Fibroblast of skin of left quadriceps (primary cell): Measurements from ENCODE around the gene TMEM8B.
"Not testable (repeated sequence)": the region's sequence is repeated elsewhere in the genome, so short reads cannot be mapped to it uniquely, and the experiment has no call there.

Experiments
- DNase-seq, 2 experiments: peaks; one replicate each; pipeline ENCODE4 v3.0.0-alpha.2; 2013; ENCODE audit warnings: low read depth in 2 of 2

Gene TMEM8B

GRCh38 chr9:35907711-35908503, 78.9 kb downstream of the TMEM8B start:
- DNase-seq, result peak; percentile 91 to 92

DNA sequence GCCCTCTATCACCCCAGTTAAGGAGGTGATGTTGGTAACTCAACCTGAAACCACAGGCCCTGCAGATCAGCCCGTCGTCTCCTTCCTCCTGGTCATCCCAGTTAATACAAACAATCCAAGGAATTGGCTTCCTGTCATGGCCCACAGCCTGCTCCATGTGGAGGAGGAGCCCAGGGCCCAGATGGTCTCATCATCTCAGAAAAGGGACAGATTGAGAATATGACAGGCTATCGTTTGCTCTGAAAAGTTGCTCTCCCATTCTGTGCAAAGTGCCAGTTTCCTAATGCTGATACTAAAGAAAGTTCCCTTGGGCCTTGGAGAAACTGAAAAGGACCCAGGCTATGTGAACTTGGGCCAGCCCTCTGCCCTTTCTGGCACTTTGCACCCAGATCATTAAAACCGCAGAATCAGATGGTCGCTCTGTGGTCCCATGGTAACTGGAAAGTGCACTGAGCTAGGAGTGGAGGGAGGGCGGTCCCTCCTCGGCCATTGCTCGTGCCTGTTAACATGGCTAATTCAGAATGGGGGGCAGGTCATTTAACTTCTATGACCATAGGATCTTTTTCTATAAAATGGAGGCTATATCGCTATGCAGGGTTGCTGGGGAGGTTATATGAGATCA, 79.6 kb downstream of the TMEM8B start:
- no peak for DNase-seq

- no peak for DNase-seq
Observed at GRCh38 chr9:35909274-35909673, 80.2 kb downstream of the TMEM8B start, which contains the start of gene SPAAR. SPAAR (plus strand) TSS chr9:35909490; CDS start chr9:35910464, 974 bp downstream.

- no peak for DNase-seq
Observed at GRCh38 chr9:35909687-35910612, 80.9 kb downstream of the TMEM8B start.

DNA sequence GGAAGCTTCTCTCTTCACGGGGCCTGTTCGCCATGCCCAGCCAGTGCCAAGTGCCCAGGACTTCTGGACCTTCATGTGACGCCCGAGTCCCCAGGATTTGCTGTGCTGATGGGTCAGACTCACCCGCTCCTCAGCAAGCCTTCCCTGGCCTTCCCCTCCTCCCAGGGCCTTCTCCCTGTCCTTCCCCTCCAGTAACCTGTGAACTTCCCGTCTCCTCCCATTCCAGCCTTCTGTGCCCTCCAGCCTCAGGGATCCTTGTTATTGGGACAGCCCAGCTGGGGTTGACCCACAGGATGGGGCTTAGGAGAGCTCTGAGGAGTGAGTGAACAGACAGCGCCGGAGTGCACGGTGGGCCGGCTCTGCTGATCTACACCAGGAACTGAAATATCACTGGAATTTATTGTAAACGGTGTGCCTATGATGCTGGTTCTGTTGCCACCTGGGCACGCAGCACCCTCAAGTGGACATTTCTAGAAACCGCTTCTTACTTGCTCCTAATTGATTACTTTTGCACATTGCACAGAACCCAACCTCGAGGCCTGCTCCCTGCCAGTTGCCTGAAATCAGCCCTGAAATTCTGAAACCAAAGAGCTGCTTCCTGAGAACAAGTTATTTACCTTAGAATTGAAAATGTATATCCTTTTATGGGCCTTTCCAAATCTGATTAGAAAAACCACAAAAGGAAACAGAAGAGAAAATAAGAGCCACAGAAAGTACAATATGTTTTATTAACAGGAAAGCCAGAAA, 81.8 kb downstream of the TMEM8B start:
- peak in 1 of 2 experiments; percentile 20 for DNase-seq

DNA sequence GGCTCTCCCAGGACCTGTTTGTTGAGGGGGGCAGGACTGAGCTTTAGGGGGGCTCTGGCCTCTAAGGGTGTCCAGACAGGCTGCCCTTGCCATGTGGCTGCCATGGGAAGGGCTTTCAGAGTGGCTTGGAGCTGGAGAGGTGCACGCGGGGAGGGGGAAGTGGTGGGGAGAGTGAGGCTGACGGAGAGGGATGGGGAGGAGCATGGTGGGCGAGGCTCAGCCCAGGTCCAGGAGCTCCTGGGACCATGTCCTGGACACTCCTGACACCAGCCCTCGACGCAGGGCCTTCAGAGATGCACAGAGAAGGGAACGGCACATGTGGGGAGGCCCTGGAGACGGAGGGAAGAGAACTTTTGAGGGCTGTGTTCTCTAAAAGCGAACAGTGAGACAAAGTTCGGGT, 82.7 kb downstream of the TMEM8B start:
- DNase-seq, result no peak

DNA sequence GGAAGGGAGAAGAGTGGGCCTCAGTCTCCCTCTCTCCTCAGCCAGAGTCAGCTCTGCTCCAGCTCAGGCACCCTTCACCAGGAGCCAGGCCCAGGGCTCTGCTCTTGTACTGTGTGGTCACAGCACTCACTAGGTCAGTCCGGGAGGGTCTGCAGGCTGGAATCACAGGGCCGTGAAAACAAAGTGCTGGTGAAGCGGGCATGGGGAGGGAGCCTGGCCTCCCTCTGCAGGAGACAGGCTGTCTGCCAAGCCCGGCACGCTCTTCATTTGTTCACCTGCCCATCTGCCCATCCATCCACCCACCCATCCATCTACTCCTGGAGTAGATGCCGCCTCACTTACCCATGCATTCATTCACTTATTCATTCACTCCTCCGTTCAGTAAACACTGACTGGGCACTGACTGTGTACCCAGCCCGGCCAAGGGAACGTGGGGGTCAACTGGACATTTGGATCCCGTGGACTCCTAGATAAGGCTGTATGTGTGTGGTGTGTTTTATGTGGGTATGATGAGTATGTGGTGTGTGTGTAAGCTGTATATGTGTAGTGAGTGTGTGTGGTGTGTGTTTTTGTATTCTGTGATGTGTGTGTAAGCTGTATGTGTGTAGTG, 83.9 kb downstream of the TMEM8B start:
- no peak for DNase-seq

GRCh38 chr9:35913429-35913828, 84.4 kb downstream of the TMEM8B start:
- not testable (repeated sequence) for DNase-seq

- no peak for DNase-seq
Observed at GRCh38 chr9:35914301-35914807, 85.3 kb downstream of the TMEM8B start.
